OCI-LY1 (cell line): Measurements from ENCODE around the gene TCEA3.

Experiments used
- H2AFZ ChIP-seq: fragments of 200-600 bp; sonication (generic), shearing (Covaris generic); 2 replicates; pipeline ENCODE4 v1.6.0; 2014; ENCODE audit warnings: antibody characterized with exemption, mild to moderate bottlenecking, low read length
- H3F3A ChIP-seq: fragments of 200-600 bp; sonication (generic), shearing (Covaris generic); 2 replicates; pipeline ENCODE4 v1.6.0; 2014; ENCODE audit warnings: mild to moderate bottlenecking, antibody characterized with exemption, low read length, moderate library complexity; ENCODE audit not compliant: insufficient read depth
- H3K27ac ChIP-seq: fragments of 200-600 bp; sonication (generic); 2 replicates; pipeline ENCODE4 v1.5.1; 2014; ENCODE audit warnings: low read length, mixed run types, mild to moderate bottlenecking, low read depth; ENCODE audit not compliant: poor library complexity, severe bottlenecking
- H3K27me3 ChIP-seq: fragments of 200-600 bp; sonication (generic); 2 replicates; pipeline ENCODE4 v1.6.0; 2014; ENCODE audit warnings: antibody characterized with exemption, mild to moderate bottlenecking, low read length, moderate library complexity; ENCODE audit not compliant: insufficient read depth
- H3K36me3 ChIP-seq: fragments of 200-600 bp; sonication (generic); 2 replicates; pipeline ENCODE4 v1.6.1; 2014; ENCODE audit warnings: mild to moderate bottlenecking, antibody characterized with exemption, low read length, moderate library complexity, mixed read lengths; ENCODE audit not compliant: insufficient read depth
- H3K4me1 ChIP-seq: fragments of 200-600 bp; sonication (generic); 2 replicates; pipeline ENCODE4 v1.5.1; 2014; ENCODE audit warnings: mild to moderate bottlenecking, low read length, moderate library complexity; ENCODE audit not compliant: insufficient read depth, severe bottlenecking
- H3K4me2 ChIP-seq: fragments of 200-600 bp; sonication (generic), shearing (Covaris generic); 2 replicates; pipeline ENCODE4 v1.6.1; 2014; ENCODE audit warnings: low read length
- H3K4me3 ChIP-seq: fragments of 200-600 bp; sonication (generic); 2 replicates; pipeline ENCODE4 v1.5.1; 2014; ENCODE audit warnings: low read length, low read depth, mild to moderate bottlenecking, mixed read lengths; ENCODE audit not compliant: poor library complexity, severe bottlenecking
- H3K79me2 ChIP-seq: fragments of 200-600 bp; shearing (Covaris generic); 2 replicates; pipeline ENCODE4 v1.6.1; 2016; ENCODE audit warnings: mixed run types, low read length, mixed read lengths; ENCODE audit not compliant: insufficient read depth
- H3K9ac ChIP-seq: fragments of 200-600 bp; sonication (generic), shearing (Covaris generic); 2 replicates; pipeline ENCODE4 v1.6.1; 2014; ENCODE audit warnings: mild to moderate bottlenecking, low read length, mixed read lengths
- H3K9me2 ChIP-seq: fragments of 200-600 bp; sonication (generic), shearing (Covaris generic); 2 replicates; pipeline ENCODE4 v1.6.1; 2014; ENCODE audit warnings: low read depth, mild to moderate bottlenecking, low read length, mixed read lengths
- H3K9me3 ChIP-seq: fragments of 200-600 bp; shearing (Covaris generic); 2 replicates; pipeline ENCODE4 v1.6.1; 2014; ENCODE audit warnings: low read length, mixed read lengths
- H4K20me1 ChIP-seq: fragments of 200-600 bp; sonication (generic), shearing (Covaris generic); 2 replicates; pipeline ENCODE4 v1.6.0; 2016; ENCODE audit warnings: mild to moderate bottlenecking, low read length; ENCODE audit not compliant: insufficient read depth
- EZH2 ChIP-seq: fragments of 200-600 bp; sonication (generic), shearing (Covaris generic); IDR thresholded peaks from 2 replicates; pipeline ENCODE4 v1.8.0; 2017; ENCODE audit warnings: borderline replicate concordance, mixed run types, mild to moderate bottlenecking, antibody characterized with exemption, low read length, moderate library complexity, mixed read lengths
- TF ChIP-seq, protein P1 (sequence below): fragments of 200-600 bp; sonication (generic), shearing (Covaris generic); IDR thresholded peaks from 2 replicates; pipeline ENCODE4 v1.5.1; 2017; ENCODE audit warnings: mild to moderate bottlenecking, antibody characterized with exemption, low read length, moderate library complexity, mixed read lengths

The TCEA3 gene

DNA sequence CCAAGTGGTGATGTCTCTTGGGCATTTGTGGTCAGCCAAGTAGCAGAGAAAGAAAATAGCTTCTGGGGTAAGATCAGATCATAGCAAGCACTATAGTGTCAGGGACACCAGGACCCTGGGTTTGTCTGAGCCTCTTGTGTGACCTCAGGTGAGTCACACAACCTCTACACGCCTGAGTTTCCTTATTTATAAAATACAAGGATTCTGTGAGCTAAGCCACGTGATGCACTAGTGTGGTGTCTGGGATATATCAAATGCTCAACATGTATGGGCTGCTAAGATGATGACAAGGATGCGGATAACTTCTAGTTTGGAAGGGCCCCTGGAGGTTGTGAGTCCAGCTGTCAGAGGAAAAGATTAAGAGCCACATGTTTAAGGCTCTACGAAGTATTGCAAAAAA lies 30.4 kb downstream of the TCEA3 start:
- H3K36me3 ChIP-seq, result no peaks in the 10 kb centered on the region
- H3K4me2 ChIP-seq, result no peak overlapping the region
- no peaks in the 10 kb centered on the region for H3K79me2 ChIP-seq
- no peaks in the 10 kb centered on the region for H3K9me2 ChIP-seq
- TF ChIP-seq, protein P1, sequence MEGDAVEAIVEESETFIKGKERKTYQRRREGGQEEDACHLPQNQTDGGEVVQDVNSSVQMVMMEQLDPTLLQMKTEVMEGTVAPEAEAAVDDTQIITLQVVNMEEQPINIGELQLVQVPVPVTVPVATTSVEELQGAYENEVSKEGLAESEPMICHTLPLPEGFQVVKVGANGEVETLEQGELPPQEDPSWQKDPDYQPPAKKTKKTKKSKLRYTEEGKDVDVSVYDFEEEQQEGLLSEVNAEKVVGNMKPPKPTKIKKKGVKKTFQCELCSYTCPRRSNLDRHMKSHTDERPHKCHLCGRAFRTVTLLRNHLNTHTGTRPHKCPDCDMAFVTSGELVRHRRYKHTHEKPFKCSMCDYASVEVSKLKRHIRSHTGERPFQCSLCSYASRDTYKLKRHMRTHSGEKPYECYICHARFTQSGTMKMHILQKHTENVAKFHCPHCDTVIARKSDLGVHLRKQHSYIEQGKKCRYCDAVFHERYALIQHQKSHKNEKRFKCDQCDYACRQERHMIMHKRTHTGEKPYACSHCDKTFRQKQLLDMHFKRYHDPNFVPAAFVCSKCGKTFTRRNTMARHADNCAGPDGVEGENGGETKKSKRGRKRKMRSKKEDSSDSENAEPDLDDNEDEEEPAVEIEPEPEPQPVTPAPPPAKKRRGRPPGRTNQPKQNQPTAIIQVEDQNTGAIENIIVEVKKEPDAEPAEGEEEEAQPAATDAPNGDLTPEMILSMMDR, result no peak
- TF ChIP-seq EZH2, result no peak
- H3K9ac ChIP-seq, result no peak overlapping the region
- H3K9me3 ChIP-seq, result no peaks in the 10 kb centered on the region
- no peaks in the 10 kb centered on the region for H3K4me1 ChIP-seq
- no peak overlapping the region for H3K27ac ChIP-seq
- no peaks in the 10 kb centered on the region for H3F3A ChIP-seq
- H3K4me3 ChIP-seq, result no peak overlapping the region
- H3K27me3 ChIP-seq, result no peaks in the 10 kb centered on the region
- no peaks in the 10 kb centered on the region for H4K20me1 ChIP-seq
- no peak overlapping the region for H2AFZ ChIP-seq

DNA sequence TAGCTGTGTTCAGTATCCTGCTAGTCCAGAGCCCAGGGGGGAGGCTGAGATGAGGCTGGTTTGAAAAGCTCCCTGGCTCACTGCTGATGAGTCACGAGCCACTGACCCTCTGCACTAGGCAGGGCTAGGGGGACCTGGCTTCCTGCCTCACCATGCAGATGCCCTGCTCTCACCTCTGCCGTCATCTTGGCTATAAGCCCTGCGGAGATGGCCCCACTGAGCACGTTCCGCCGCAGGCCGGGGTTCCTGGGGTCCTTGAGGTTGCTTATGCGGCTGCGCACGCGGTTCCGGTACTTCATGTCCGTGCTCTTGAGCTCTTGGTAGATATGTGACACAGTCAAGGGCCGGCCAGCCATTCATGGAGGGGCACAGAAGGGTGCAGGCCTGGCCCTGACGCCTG lies 30.8 kb downstream of the TCEA3 start:
- Histone ChIP-seq H3K9ac (no peak overlapping the region), H3K36me3 (no peaks in the 10 kb centered on the region), H3K4me3 (no peak overlapping the region), H3K27ac (no peak overlapping the region), H3K4me1 (no peaks in the 10 kb centered on the region), H3K9me2 (no peaks in the 10 kb centered on the region), H3K79me2 (no peaks in the 10 kb centered on the region), H3K9me3 (no peaks in the 10 kb centered on the region), H4K20me1 (no peaks in the 10 kb centered on the region), H3F3A (no peaks in the 10 kb centered on the region), H3K27me3 (no peaks in the 10 kb centered on the region), H3K4me2 (no peak overlapping the region), H2AFZ (no peak overlapping the region)
- TF ChIP-seq, protein P1, result no peak
- TF ChIP-seq EZH2, result no peak

DNA sequence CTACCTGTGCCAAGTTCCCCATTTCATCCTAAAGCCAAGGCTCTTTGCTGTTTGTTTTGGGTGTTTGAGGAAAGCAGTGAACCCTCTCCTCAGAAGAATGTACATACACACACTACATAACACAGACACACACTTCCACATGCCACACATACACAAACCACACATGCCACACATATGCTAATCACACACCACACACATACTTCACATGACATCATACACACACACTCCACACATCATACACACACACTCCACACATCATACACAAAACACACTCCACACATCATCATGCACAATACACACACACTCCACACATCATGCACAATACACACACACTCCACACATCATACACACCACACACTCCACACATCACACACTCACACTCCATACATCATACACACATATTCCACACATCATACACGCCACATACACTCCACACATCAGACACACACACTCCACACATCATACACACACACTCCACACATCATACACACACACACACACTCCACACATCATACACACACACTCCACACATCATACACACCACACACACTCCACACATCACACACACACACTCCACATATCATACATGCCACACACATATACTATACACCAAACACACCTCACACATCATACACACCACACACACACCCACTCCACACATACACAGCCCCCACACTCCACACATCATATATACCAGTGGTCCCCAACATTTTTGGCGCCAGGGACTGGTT lies 32.3 kb downstream of the TCEA3 start:
- Histone ChIP-seq H3K9me2 (no peaks in the 10 kb centered on the region), H3K36me3 (no peaks in the 10 kb centered on the region), H3K4me1 (no peaks in the 10 kb centered on the region), H3K79me2 (no peaks in the 10 kb centered on the region), H4K20me1 (no peaks in the 10 kb centered on the region), H3K9me3 (no peaks in the 10 kb centered on the region), H3F3A (no peaks in the 10 kb centered on the region), H3K27me3 (peaks cover 1% of the 10 kb centered on the region; the same call in 1 of the 2 replicates), H3K27ac (no peak overlapping the region), H2AFZ (no peak overlapping the region), H3K9ac (no peak overlapping the region), H3K4me2 (no peak overlapping the region), H3K4me3 (no peak overlapping the region)
- TF ChIP-seq EZH2, result no peak
- TF ChIP-seq, protein P1, result no peak
